Thoracic aorta endothelial cell (primary cell): ENCODE results near the gene VAMP7. TPM values are rescaled to one million over a fixed set of nuclear protein-coding genes. Genes with fewer than 3 reads are reported as not detected.

Experiments
- small RNA-seq: library from RNA; depleted of rRNA; stranded (forward); fragments of <200 nt; gene quantifications from one replicate; pipeline ENCODE3, GENCODE V24; 2012
- total RNA-seq: library from RNA; depleted of rRNA; stranded (reverse); fragments of >200 nt; gene quantifications from 2 replicates; pipeline ENCODE4 v1.2.3, GENCODE V29; 2012

The VAMP7 gene
- 56.4 and 58.1 TPM in 2 replicates for total RNA-seq

GRCh38 chrX:155881158-155881993, at the start of gene VAMP7:
VAMP7 (plus strand) TSS chrX:155881345; CDS start chrX:155889467, 8,122 bp downstream.

Small RNA genes lying within 50 kb of the gene (small RNA-seq; reads per million reads assigned to genes)
- not detected for gene DPH3P2

Other genes starting within 250 kb of the VAMP7 start
- 0.07 TPM in 1 of 2 replicates, not detected in the other for gene IL9R, start 116.4 kb downstream of the VAMP7 start, total RNA-seq